Peyer's patch (tissue), 4 donors: Measurements from ENCODE around the gene RBMS2. TPM values are rescaled to one million over a fixed set of nuclear protein-coding genes. Genes with fewer than 3 reads are reported as not detected.
"Not testable (repeated sequence)": the region's sequence is repeated elsewhere in the genome, so short reads cannot be mapped to it uniquely, and the experiment has no call there.

Experiments
- DNase-seq, 3 donors: peaks; one replicate each; pipeline ENCODE4 v3.0.0-alpha.2; 2017 to 2019
- H3K27ac ChIP-seq, 4 donors: fragments of 200-600 bp; sonication (generic); one replicate each; pipeline ENCODE4 v1.5.1; 2016 to 2019
- H3K27me3 ChIP-seq, 2 donors: fragments of 200-600 bp; sonication (generic); one replicate each; pipeline ENCODE4 v1.5.1; 2019
- H3K36me3 ChIP-seq, 3 donors: fragments of 200-600 bp; sonication (generic); one replicate each; pipeline ENCODE4 v1.5.1; 2016 to 2019
- H3K4me1 ChIP-seq, 4 donors: fragments of 200-600 bp; sonication (generic); one replicate each; pipeline ENCODE4 v1.5.1; 2016 to 2019
- H3K4me3 ChIP-seq, 4 donors: fragments of 200-600 bp; sonication (generic); 1 replicate in 3 of 4; 2 replicates in 1 of 4; pipeline ENCODE4 v1.5.1; 2016 to 2019; ENCODE audit warnings: mild to moderate bottlenecking in 1 of 4
- H3K9me3 ChIP-seq, 4 donors: fragments of 200-600 bp; sonication (generic); one replicate each; pipeline ENCODE4 v1.5.1; 2016 to 2019; ENCODE audit warnings: mild to moderate bottlenecking in 1 of 4
- POLR2A ChIP-seq, 2 donors: fragments of 450-650 bp; IDR thresholded peaks; one replicate each; pipeline ENCODE4 v1.5.1; 2017; ENCODE audit warnings: antibody characterized with exemption in 2 of 2, mild to moderate bottlenecking in 2 of 2, moderate library complexity in 2 of 2
- total RNA-seq, 4 donors: library from RNA; depleted of rRNA; stranded (reverse); fragments of >200 nt; gene quantifications; one replicate each; pipeline ENCODE4 v1.1.0, GENCODE V29; 2016
- TF ChIP-seq, protein P1 (sequence below), 6 experiments: fragments of 450-650 bp in 4 of 6; fragments of 200-600 bp in 2 of 6; sonication (generic) in 1 of 6; IDR thresholded peaks; one replicate each; pipeline ENCODE4 v1.5.1; 2017 to 2019; ENCODE audit warnings: antibody characterized with exemption in 6 of 6, mild to moderate bottlenecking in 3 of 6, moderate library complexity in 1 of 6

RBMS2 gene
- total RNA-seq, 4 donors from 2014 or later: 10.7 to 22.3 (median 12.5) TPM

DNA sequence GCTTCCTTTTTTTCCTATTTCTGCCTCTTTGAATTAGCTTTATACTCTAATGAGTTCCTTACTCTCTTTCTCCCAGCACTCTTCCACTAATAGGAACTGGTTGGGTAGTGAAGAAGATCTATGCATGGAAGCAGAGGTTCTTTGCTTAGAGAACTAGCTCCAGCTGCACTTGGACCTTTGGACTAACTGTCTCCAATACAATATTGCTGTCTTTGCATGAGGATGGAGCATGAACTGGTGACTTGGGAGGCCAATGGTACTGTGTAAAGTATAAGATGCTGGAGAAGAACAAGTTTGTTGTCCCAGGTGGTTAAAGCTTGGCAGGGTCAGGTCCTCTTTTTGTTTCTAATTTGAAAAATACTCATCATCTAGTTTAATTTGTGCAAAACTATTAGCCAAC, 31.3 kb upstream of the RBMS2 start:
- H3K4me1 ChIP-seq: peaks cover 0 to 12% (median 3%) of the 10 kb centered on the region in 4 donors
- no peaks in the 10 kb centered on the region for H3K27me3 ChIP-seq
- TF ChIP-seq, protein P1, sequence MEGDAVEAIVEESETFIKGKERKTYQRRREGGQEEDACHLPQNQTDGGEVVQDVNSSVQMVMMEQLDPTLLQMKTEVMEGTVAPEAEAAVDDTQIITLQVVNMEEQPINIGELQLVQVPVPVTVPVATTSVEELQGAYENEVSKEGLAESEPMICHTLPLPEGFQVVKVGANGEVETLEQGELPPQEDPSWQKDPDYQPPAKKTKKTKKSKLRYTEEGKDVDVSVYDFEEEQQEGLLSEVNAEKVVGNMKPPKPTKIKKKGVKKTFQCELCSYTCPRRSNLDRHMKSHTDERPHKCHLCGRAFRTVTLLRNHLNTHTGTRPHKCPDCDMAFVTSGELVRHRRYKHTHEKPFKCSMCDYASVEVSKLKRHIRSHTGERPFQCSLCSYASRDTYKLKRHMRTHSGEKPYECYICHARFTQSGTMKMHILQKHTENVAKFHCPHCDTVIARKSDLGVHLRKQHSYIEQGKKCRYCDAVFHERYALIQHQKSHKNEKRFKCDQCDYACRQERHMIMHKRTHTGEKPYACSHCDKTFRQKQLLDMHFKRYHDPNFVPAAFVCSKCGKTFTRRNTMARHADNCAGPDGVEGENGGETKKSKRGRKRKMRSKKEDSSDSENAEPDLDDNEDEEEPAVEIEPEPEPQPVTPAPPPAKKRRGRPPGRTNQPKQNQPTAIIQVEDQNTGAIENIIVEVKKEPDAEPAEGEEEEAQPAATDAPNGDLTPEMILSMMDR (IDR thresholded peaks at IDR 0.05): no peak
- TF ChIP-seq POLR2A (IDR thresholded peaks at IDR 0.05): no peak
- H3K4me3 ChIP-seq: no peak overlapping the region
- H3K9me3 ChIP-seq: no peaks in the 10 kb centered on the region
- no peak for DNase-seq
- no peak overlapping the region for H3K27ac ChIP-seq
- H3K36me3 ChIP-seq: no peaks in the 10 kb centered on the region

DNA sequence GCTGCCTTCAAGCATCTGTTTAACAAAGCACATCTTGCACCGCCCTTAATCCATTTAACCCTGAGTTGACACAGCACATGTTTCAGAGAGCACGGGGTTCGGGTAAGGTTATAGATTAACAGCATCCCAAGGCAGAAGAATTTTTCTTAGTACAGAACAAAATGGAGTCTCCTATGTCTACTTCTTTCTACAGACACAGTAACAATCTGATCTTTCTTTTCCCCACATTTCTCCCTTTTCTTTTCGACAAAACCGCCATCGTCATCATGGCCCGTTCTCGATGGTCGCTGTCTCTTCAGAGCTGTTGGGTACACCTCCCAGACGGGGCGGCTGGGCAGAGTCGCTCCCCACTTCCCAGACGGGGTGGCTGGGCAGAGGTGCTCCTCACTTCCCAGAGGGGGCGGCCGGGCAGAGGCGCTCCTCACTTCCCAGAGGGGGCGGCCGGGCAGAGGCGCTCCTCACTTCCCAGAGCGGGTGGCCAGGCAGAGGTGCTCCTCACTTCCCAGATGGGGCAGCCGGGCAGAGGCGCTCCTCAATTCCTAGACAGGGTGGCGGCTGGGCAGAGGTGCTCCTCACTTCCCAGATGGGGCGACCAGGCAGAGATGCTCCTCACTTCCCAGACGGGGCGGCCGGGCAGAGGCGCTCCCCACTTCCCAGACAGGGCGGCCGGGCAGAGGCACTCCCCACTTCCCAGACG, 28.1 kb upstream of the RBMS2 start:
- H3K36me3 ChIP-seq, DNase-seq, H3K9me3 ChIP-seq, H3K27ac ChIP-seq, H3K27me3 ChIP-seq, H3K4me1 ChIP-seq, H3K4me3 ChIP-seq: not testable (repeated sequence)

DNA sequence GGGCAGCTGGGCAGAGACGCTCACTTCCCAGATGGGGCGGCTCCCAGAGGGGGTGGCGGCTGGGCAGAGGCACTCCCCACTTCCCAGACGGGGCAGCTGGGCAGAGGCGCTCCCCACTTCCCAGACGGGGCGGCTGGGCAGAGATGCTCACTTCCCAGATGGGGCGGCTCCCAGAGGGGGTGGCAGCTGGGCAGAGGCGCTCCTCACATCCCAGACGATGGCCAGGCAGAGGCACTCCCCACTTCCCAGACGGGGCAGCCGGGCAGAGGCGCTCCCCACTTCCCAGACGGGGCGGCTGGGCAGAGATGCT, 27.6 kb upstream of the RBMS2 start:
- DNase-seq, H3K9me3 ChIP-seq, H3K4me3 ChIP-seq: not testable (repeated sequence)

DNA sequence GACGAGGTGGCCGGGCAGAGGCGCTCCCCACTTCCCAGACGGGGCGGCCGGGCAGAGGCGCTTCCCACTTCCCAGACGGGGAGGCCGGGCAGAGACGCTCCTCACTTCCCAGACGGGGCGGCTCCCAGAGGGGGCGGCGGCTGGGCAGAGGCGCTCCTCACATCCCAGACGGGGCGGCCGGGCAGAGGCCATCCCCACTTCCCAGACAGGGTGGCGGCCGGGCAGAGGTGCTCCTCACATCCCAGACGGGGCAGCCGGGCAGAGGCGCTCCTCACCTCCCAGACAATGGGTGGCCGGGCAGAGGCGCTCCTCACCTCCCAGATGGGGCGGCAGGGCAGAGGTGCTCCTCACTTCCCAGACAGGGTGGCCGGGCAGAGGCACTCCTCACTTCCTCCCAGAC, 27.1 kb upstream of the RBMS2 start:
- not testable (repeated sequence) for H3K4me1 ChIP-seq, H3K9me3 ChIP-seq, H3K4me3 ChIP-seq, DNase-seq, H3K27me3 ChIP-seq, H3K27ac ChIP-seq, H3K36me3 ChIP-seq

More for the DNA sequence above, 27.6 kb upstream of the RBMS2 start:
- H3K27me3 ChIP-seq, H3K36me3 ChIP-seq, H3K27ac ChIP-seq, H3K4me1 ChIP-seq: not testable (repeated sequence)

DNA sequence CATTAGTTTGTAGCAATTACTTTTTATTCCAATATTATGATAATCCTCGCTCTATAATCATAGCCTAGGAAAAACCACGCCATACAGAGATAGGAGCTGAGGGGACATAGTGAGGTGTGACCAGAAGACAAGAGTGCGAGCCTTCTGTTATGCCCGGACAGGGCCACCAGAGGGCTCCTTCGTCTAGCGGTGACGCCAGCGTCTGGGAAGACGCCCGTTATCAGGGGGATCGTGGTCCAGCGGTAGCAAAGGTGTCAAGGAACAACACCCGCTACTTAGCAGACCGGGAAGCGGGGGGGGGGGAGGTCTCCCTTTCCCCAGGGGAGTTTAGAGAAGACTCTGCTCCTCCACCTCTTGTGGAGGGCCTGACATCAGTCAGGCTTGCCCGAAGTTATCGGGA, 24.9 kb upstream of the RBMS2 start:
- not testable (repeated sequence) for H3K4me3 ChIP-seq, H3K4me1 ChIP-seq, H3K36me3 ChIP-seq, H3K27ac ChIP-seq, H3K27me3 ChIP-seq, H3K9me3 ChIP-seq
- peak; percentile 55 to 86 (median 62) for DNase-seq
- TF ChIP-seq, protein P1 (IDR thresholded peaks at IDR 0.05): peak in 4 of 6 experiments; percentile 17 to 35 (median 25)

DNA sequence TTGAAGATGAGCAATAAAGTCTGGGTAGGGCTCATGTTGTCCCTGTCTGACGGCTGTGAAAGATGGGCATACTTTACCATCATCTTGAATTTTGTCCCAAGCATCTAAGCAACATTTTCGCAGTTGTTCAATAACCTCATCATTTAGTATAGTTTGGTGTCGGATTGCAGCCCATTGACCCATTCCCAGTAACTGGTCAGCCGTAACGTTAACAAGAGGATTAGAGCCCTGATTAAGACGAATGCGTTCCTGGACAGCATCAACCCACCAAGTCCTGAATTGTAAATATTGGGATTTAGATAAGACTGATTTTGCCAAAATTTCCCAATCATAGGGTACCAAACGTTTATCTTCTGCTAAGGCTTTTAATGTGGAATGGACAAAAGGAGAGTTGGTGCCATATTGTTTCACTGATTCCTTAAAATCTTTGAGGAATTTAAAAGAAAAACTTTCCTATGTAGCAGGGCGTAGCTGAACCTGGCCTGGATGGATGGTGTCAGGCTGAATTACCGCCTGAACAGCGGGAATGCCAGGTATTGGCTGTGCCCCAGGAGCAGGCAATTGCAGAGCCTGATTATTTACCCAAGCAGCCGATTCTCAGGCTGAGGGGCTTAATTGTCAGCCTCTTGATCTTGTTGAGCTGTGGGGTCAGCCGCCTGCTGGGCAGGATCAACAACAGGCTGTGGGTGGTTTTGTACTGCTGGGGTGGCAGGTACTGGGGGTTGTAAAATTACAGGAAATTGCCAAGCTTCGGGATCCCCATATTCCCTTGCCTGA, 23.3 kb upstream of the RBMS2 start:
- H3K36me3 ChIP-seq, H3K27me3 ChIP-seq, H3K4me3 ChIP-seq, H3K27ac ChIP-seq, H3K4me1 ChIP-seq, H3K9me3 ChIP-seq, DNase-seq: not testable (repeated sequence)

DNA sequence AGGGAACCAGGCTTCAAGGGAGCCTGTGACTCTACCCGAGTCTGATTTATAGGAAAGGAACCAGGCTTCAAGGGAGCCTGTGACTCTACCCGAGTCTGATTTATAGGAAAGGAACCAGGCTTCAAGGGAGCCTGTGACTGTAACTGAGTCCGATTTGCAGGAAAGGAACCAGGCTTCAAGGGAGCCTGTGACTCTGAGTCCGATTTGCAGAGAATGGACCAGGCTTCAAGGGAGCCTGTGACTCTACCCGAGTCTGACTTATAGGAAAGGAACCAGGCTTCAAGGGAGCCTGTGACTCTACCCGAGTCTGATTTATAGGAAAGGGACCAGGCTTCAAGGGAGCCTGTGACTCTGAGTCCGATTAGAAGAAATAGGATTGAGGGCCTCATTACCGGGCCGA, 22.2 kb upstream of the RBMS2 start:
- H3K27ac ChIP-seq, DNase-seq, H3K4me3 ChIP-seq, H3K27me3 ChIP-seq, H3K4me1 ChIP-seq, H3K9me3 ChIP-seq, H3K36me3 ChIP-seq: not testable (repeated sequence)

DNA sequence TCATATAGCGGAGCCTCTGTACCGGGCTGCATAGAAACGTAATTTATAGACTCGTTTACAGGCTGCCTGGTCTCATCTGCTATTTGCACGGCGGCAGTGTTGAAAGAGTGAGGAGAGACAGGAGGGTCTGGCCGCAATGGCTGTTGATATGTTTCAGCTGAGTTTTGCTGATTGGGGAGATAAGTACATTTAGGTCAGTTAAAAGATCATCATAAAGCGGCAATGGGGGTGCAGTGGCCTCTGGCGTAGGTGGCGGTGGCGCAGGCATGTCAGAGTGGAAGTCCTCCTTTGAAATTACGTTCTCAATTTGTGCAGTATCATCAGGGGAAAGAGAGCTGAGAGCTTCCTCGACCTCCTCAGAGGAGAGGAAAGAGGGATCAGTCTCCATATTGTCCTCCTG, 21.7 kb upstream of the RBMS2 start:
- not testable (repeated sequence) for H3K9me3 ChIP-seq, DNase-seq, H3K4me1 ChIP-seq, H3K36me3 ChIP-seq, H3K27me3 ChIP-seq, H3K27ac ChIP-seq, H3K4me3 ChIP-seq

DNA sequence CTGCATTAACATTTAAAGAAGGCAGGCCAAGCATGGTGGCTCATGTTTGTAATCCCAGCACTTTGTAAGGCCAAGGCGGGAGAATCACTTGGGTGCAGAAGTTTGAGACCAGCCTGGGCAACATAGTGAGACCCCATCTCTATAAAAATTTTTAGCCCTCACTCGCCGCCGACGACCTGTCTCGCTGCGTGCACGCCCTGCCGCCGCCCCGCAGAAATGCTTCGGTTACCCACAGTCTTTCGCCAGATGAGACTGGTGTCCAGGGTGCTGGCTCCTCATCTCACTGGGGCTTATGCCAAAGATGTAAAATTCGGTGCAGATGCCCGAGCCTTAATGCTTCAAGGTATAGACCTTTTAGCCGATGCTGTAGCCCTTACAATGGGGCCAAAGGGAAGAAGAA, 10.8 kb upstream of the RBMS2 start:
- no peak overlapping the region for H3K4me3 ChIP-seq
- H3K4me1 ChIP-seq: no peaks in the 10 kb centered on the region
- no peaks in the 10 kb centered on the region for H3K9me3 ChIP-seq
- no peak overlapping the region for H3K27ac ChIP-seq
- TF ChIP-seq, protein P1 (IDR thresholded peaks at IDR 0.05): no peak
- TF ChIP-seq POLR2A (IDR thresholded peaks at IDR 0.05): no peak
- H3K36me3 ChIP-seq: no peaks in the 10 kb centered on the region
- no peak for DNase-seq
- no peaks in the 10 kb centered on the region for H3K27me3 ChIP-seq

DNA sequence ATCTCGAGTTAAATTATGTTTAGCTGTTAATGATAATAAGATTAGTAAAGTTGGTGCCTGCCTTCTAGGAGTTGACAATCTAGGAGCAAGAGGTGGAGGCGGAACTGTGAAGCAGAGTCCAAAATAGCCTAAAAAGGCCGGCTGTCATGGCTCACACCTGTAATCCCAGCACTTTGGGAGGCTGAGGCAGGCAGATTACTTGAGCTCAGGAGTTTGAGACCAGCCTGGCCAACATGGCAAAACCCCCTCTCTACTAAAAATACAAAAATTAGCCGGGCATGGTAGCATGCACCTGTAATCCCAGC, 7.7 kb upstream of the RBMS2 start:
- not testable (repeated sequence) for H3K9me3 ChIP-seq, H3K27me3 ChIP-seq, H3K36me3 ChIP-seq, H3K4me1 ChIP-seq, H3K27ac ChIP-seq, H3K4me3 ChIP-seq, DNase-seq
